Measurements from ENCODE around the gene SPATA20.

Gene SPATA20

GRCh38 chr17:50520483-50520882, 26.5 kb upstream of the SPATA20 start:
- no peak for DNase-seq

GRCh38 chr17:50521514-50521913, 25.5 kb upstream of the SPATA20 start:
- no peak for DNase-seq

DNA sequence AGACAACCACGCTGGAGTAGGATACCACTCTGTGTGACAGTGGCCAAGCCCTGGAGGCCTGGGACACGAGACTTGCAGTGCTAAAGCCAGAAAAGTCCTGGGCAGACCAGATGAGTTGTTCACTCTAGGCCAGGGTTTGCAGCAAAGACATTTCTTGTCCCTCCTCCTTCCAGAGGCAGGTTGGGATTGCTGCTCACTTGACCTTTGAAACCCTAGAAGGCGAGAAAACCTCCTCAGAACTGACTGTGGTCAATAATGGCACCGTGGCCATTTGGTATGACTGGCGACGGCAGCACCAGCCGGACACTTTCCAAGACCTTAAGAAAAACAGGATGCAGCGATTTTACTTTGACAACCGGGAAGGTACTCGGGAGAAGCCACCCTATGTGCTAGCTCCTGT, 24.2 kb upstream of the SPATA20 start:
- no peak for DNase-seq

- DNase-seq = no peak
These were observed 23.8 kb upstream of the SPATA20 start for GRCh38 chr17:50523208-50523607.

- DNase-seq = no peak
These were observed 22.1 kb upstream of the SPATA20 start for GRCh38 chr17:50524838-50525237.

- no peak for DNase-seq
These were observed 19.7 kb upstream of the SPATA20 start for GRCh38 chr17:50527155-50527762.

DNA sequence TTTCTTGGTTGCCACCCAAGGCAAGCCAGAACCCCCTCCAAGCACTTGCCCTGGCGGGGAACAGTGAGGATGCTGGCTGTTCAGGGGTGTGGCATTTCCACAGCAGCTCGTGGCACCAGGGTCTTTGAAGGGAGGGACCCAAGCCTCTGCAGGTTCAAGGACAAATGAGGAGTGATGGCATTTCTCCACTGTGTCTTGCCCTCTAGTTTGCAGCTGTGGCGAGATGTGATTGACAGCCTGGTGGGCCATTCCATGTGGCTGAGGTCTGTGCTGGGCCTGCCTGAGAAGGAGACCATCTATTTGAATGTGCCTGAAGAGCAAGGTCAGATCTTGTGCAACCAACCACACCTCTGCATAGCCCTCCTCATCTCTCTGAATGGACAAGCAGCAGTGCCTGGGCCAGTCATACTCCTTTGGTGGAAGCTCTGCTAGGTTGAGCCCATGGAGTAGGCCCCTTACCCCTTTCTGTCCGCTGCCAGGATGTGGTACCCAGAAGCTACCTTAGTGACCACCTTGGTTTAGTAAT, 19.0 kb upstream of the SPATA20 start:
- DNase-seq = no peak

DNA sequence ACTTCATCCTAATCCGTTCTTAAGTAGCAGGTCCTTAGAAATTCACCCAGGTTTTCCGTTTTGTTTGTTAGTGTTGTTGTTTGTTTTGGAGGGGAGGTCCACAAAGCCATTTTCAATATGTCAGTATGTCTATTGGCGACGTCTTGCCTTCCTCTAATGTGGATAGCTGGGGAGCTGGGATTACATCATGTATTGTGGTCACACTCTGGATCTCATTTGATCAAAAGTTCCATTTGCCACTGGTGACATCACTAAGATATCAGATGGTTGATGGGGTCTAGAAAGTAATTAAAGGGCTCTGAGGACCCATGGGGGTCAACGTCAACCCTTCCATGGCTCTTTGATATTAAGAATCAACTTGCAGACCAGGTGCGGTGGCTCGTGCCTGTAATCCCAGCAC, 17.1 kb upstream of the SPATA20 start:
- no peak for DNase-seq

DNA sequence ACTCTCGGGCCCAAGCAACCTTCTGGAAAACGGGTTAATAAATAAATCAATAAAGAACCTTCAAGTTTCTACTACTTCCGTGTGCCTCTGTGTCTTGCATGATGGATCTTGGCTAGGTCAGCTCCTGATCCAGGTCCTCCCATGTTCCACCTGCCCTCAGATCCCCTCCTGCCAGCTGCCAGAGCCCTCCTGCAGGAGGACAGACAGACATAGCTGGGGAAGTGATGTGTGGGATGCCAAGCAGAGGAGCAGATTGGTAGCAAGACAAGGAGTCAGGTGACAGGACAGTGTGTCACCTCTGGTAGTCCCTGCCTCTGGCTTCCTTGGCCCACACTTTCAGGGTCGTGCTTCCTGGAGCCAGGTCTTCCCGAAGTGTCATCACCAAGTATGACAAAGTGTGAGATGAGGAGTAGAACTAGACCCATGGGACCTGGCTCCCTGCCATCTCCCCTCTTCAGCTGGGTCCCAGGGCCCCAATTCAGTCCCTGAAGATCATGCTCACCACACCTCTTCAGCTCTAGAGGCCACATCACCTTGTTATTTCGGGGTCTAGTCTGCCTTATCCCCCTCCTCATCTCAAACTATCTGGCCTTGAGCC, 15.4 kb upstream of the SPATA20 start:
- DNase-seq = no peak

DNA sequence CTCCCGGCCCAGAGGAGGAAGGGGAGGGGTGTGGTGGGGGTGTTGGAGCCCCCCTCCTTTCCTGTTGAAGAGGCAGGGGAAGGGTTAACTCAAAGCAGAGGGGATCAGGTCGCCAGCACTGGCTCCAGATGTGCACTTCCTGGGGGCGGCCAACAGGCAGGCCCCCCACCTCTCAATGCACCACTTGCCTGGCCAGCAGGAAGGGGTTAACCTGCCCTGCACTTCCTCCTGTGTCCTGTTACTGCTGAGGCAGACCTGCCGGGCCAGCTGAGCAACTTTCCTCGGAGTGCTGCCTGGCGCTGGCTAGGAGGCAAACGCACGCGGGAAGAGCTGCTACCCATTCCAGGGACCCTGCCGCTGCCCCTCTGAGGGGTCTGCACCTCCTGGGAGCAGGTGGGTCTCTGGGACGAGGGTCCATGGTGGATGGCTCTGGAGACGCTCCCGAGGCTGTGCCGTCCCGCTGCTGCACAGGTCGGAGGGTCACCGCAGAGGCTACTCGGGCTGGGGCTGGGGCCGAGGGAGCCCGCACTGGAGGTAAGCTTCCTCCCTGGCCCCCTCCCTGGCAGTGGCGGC, 14.4 kb upstream of the SPATA20 start, which contains the start of gene EPN3:
EPN3 (plus strand) TSS at position 284 of the 573 bp plus-strand sequence. CDS start 3,822 bp downstream, outside the sequence.
- no peak for DNase-seq

DNA sequence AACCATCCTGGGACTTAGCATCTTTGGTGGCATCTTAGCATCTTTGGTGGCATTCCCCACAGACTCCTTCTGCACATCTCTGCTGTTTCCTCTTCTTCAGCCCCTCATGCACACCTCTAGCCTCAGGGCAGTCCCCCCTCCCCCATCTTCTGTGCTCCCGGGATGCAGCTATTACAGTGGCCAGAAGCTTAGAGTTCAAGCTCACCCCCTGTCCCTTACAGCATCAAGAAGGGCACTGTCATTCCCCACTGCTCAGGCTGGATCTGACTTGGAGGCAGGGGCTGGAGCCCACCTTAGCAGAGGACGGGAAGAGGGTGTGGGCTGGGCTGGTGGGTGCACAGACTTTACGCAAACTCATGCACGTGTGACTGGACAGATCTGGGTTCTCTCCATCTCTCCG, 13.8 kb upstream of the SPATA20 start:
- DNase-seq = no peak

- DNase-seq = no peak
These were observed 13.2 kb upstream of the SPATA20 start for GRCh38 chr17:50533720-50534148.

- DNase-seq = peak; percentile 25
These were observed 12.6 kb upstream of the SPATA20 start for GRCh38 chr17:50534222-50534978.

GRCh38 chr17:50534979-50535326, 12.0 kb upstream of the SPATA20 start:
- no peak for DNase-seq

GRCh38 chr17:50535407-50535806, 11.6 kb upstream of the SPATA20 start:
- DNase-seq = no peak

GRCh38 chr17:50536683-50537646, 10.0 kb upstream of the SPATA20 start:
- no peak for DNase-seq

DNA sequence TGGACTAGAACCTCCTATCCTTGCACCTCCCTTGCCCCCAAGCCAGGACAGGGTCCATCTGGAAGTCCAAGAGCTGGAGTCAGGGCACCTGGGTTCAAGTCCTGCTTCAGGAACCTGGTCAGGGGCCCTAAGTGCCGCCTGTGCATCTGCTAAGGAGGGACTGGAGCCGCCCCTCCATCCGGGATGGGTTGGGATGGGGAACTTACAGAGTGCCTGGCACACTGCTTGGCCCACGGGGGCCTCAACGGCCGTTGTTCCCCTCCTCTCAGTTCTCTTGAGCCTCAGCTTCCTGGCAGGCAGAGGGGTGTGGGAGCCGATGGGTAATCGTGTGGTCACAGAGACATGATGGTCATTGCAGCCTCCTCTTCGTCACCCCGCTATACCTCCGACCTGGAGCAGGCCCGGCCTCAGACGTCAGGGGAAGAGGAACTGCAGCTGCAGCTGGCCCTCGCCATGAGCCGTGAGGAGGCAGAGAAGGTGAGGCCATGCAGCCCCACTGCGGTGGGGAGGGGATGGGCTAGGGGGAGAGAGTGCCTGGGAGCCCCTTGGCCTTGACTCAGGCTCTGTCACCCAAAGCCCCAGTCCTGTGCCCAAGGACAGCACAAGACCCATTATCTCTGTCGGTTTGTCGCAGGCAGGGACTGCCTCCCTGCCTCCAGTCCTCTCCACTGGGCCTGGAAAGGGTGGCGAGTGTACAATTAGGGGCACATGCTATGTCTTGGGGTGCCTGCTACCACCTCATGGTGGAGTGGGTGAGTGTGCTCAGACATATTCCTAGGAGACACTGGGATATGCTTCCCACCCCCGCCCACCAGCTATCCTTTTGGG, 9.0 kb upstream of the SPATA20 start:
- DNase-seq = no peak

GRCh38 chr17:50538549-50539410, 8.2 kb upstream of the SPATA20 start:
- DNase-seq = no peak

DNA sequence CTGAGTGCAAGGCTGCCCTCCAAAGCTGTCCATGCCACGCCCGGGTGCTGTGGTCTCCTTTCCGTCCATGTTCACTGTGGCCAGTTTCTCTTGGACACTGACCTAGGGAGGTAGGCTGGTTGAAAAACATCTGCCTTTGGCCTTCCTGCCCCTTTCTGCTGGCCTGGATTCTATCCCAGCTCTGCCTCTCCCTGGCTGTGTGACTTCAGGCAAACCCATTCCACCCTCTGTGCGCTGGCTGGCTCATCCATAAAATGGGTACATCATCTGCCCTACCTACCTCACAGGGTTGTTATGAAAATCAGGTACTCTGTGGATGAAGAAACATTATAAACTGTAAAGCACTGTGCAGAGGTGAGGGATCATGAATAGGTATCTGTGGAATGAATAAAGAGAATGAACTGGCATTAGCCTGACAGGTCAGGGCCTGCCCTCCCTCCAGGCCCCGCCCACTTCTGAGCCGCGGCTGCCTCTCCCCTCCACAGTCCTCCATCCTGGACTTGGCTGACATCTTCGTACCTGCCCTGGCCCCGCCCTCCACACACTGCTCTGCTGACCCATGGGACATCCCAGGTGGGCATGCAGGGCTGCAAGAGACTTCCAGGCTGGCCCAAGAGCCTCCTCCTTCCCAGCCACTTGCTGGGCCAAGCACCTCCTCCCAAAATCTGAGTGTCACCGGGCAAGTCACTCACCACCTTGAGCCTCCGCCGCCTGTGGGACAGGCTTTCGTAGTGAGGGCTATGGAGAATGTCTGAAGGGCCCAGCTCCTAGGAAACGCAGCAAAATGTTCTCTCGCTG, 7.0 kb upstream of the SPATA20 start:
- DNase-seq = no peak
